ENCODE data around the gene PRRT1B. TPM values are rescaled to one million over a fixed set of nuclear protein-coding genes. Genes with fewer than 3 reads are reported as not detected.

Gene PRRT1B
- total RNA-seq, 6 experiments from 2014 or later = 0.25 to 7.3 (median 2.4) TPM

- Histone ChIP-seq H3K36me3 (peaks cover 0 to 2% (median 0%) of the 10 kb centered on the region in 4 donors), H3K4me3 (no peak overlapping the region), H3K4me1 (no peaks in the 10 kb centered on the region), H3K27me3 (no peaks in the 10 kb centered on the region), H3K9me3 (no peaks in the 10 kb centered on the region), H3K27ac (no peak overlapping the region)
- TF ChIP-seq POLR2A (IDR thresholded peaks at IDR 0.05) (no peak), CTCF (IDR thresholded peaks at IDR 0.05) (no peak)
- ATAC-seq = peak in 3 of 4 donors; percentile 23 to 45 (median 29)
- no peak for DNase-seq
- intact Hi-C loops (cut with DNase I) = no loop called here
- WGBS (ENCODE audit: insufficient coverage, low coverage, low lambda C conversion rate, missing lambda C conversion rate) = 92% methylated on average over 4 of the region's 8 CpGs
These were observed 22.6 kb downstream of the PRRT1B start for GRCh38 chr9:131567910-131568309.

- peaks cover 0 to 14% (median 7%) of the 10 kb centered on the region in 4 donors for H3K4me1 ChIP-seq
- intact Hi-C loops (cut with DNase I) = no loop called here
- no peaks in the 10 kb centered on the region for H3K27me3 ChIP-seq
- no peak for TF ChIP-seq CTCF (IDR thresholded peaks at IDR 0.05)
- no peak for TF ChIP-seq POLR2A (IDR thresholded peaks at IDR 0.05)
- peaks cover 0 to 7% (median under 1%) of the 10 kb centered on the region in 4 donors for H3K36me3 ChIP-seq
- WGBS (ENCODE audit: insufficient coverage, low coverage, low lambda C conversion rate, missing lambda C conversion rate) = 82% methylated on average over 4 of the region's 17 CpGs
- no peaks in the 10 kb centered on the region for H3K9me3 ChIP-seq
- H3K4me3 ChIP-seq = no peak overlapping the region
- H3K27ac ChIP-seq = no peak overlapping the region
- DNase-seq = no peak
- no peak for ATAC-seq
These were observed 29.7 kb downstream of the PRRT1B start for GRCh38 chr9:131574730-131575640.

GRCh38 chr9:131575946-131576853, 30.9 kb downstream of the PRRT1B start:
- DNase-seq = no peak
- H3K27ac ChIP-seq = no peak overlapping the region
- WGBS (ENCODE audit: insufficient coverage, low coverage, low lambda C conversion rate, missing lambda C conversion rate) = 91% methylated on average over 4 of the region's 23 CpGs
- no peak for ATAC-seq
- intact Hi-C loops (cut with DNase I) = no loop called here
- H3K9me3 ChIP-seq = no peaks in the 10 kb centered on the region
- peaks cover 0 to 12% (median under 1%) of the 10 kb centered on the region in 4 donors for H3K36me3 ChIP-seq
- no peaks in the 10 kb centered on the region for H3K27me3 ChIP-seq
- TF ChIP-seq POLR2A (IDR thresholded peaks at IDR 0.05) = no peak
- TF ChIP-seq CTCF (IDR thresholded peaks at IDR 0.05) = no peak
- peaks cover 0 to 18% (median 8%) of the 10 kb centered on the region in 4 donors for H3K4me1 ChIP-seq
- H3K4me3 ChIP-seq = no peak overlapping the region

- Histone ChIP-seq H3K4me1 (peaks cover 0 to 18% (median 8%) of the 10 kb centered on the region in 4 donors), H3K27me3 (no peaks in the 10 kb centered on the region), H3K27ac (no peak overlapping the region), H3K9me3 (no peaks in the 10 kb centered on the region), H3K4me3 (no peak overlapping the region), H3K36me3 (peaks cover 0 to 21% (median 1%) of the 10 kb centered on the region in 4 donors)
- intact Hi-C loops (cut with DNase I) = no loop called here
- DNase-seq (no peak), ATAC-seq (no peak)
- WGBS (ENCODE audit: insufficient coverage, low coverage, low lambda C conversion rate, missing lambda C conversion rate) = 61% methylated on average over 7 of the region's 25 CpGs
- TF ChIP-seq POLR2A (IDR thresholded peaks at IDR 0.05) (no peak), CTCF (IDR thresholded peaks at IDR 0.05) (no peak)
These were observed 32.0 kb downstream of the PRRT1B start for GRCh38 chr9:131577005-131578000.

All from right lobe of liver (tissue), 6 donors.